ENCODE results near the gene FTO.

Gene FTO

DNA sequence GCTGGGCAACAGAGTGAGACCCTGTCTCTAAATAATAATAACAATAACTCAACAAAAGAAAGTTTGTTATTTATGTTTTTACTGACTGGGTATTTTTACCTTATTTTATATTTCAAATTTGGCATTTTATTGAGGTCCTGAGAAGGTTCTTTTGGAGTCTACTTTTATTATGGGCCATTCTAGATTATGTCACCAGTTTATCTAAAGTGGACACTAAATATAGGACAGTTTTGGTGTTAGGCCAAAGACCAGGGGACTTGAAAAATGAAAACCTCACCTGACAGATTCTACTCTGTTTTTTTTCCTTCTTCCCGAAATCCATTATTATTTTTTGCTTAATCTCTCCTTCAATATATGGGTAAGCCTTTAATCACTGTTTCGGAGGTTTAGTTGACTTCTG, 8.1 kb downstream of the FTO start:
- DNase-seq, result no peak

DNA sequence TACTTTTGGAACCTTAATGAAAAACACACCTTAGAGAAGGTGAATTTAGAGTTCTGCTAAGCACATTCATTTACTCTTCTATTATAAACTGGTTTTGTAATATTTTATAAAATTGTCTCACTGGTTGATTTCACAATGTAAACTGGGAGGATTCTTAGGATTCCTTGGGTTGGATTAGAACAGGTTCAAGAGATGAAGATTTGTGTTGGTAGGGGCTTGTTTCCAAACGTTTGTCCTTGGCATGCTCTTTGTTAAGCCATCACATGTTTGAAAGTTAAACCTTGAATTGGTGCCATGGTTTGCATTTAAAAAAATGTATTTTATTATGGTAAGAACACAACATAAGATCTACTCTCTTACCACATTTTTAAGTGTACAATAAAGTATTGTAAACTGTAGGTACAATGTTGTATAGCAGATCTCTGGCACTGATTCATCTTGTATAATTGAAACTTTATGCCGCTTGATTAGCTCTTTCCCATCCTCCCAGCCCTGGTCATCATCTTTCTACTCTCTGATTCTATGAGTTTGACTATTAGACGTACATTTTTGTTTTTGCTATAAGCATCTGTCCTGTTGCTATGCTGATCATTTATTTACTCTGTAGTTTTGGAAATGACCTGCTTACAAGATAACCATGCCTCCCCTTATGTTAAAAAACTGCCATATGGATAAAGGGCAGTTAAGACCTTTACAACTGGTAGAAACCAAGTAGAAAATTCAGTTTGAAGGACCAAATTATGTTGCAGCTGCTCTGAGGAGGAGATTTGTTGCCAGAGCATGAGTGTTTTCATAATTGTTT, 9.6 kb downstream of the FTO start:
- DNase-seq, result no peak

- DNase-seq, result no peak
These were observed 10.5 kb downstream of the FTO start for GRCh38 chr16:53714205-53715022.

DNA sequence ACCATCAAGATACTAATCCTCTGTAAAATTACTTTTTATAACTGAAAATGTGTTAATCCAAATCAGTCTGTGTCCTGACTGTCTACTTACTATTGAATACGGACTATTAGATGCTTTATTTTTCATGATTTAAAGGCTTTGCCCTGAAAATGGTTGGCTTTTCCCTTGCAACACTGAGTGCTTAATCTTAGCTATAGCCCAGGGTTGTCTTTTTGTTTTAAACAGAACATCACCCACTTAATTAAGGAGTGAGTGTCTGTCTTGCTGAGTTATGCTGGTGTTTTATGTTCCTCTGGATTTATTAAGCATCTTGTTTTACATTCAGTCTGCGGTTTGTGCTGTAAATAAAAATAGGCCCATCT, 11.0 kb downstream of the FTO start:
- DNase-seq, result no peak

DNA sequence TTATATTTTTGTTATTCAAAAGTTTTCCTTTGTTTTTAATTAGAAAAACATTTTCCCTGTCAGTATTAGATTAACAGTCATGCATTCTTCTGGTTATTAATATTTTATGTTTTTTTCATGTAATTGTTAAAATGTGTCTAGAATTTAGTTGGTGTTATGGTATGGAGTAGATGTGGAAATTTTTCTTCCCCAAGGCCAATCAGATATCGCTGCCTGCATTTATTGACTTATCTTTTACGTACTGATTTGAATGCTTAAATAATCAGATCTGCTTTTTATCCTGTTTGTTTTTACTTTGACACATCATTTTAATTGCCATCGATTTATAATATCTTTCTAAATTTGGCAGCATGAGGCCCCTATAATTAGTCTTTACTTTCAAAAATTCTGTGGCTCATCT, 13.6 kb downstream of the FTO start:
- DNase-seq, result no peak

GRCh38 chr16:53721017-53721416, 17.1 kb downstream of the FTO start:
- DNase-seq, result no peak

DNA sequence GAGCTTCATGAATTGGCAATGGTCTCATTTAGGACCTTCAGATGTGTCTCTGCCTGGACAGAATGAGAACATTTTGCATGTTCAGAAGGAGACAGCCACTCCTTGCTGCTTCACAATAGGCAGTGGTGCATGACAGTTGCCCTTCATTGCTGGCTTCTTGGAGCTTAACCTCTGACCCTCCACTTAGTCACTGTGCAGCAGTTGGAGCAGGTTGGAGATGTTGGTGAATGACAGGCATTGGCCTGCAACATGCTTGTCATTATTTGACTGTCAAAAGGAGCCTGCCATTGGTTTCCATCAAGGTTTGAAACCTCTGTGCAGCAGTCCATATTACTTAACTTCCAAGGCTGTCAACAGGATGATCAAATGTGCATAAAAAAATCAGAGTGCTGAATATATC, 22.7 kb downstream of the FTO start:
- no peak for DNase-seq

GRCh38 chr16:53730693-53731092, 26.7 kb downstream of the FTO start:
- no peak for DNase-seq

DNA sequence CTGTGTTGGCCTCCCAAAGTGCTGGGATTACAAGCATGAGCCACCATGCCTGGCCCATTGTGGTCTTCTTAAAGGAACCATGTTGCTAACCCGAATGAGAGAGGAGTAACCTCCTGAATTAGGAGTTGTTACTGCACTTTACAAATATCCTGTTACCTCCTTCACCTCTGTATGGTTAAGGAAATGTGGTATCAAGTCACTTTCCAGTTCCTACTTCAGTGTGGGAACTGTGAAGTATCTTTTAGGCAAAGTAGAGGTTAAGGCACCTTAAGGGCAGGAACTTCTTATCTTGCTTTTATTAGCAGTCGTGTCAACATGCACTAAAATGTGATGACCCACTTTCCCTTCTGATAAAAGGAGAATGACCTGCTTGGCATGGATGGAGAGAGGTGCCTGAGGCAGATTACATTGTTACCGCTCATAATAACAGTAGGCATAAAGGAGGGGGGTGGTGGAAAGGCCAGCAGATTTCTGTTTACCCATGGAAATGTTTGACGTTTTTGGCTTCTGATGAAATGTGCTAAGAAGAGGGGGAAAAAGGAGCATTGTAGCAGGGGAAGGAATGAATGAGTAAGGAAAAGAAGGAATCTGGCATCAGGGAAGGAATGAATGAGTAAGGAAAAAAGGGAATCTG, 28.5 kb downstream of the FTO start:
- DNase-seq, result no peak

GRCh38 chr16:53734908-53735307, 31.0 kb downstream of the FTO start:
- no peak for DNase-seq

GRCh38 chr16:53736297-53736696, 32.3 kb downstream of the FTO start:
- DNase-seq, result no peak

- DNase-seq, result no peak
These were observed 33.6 kb downstream of the FTO start for GRCh38 chr16:53737552-53737951.

DNA sequence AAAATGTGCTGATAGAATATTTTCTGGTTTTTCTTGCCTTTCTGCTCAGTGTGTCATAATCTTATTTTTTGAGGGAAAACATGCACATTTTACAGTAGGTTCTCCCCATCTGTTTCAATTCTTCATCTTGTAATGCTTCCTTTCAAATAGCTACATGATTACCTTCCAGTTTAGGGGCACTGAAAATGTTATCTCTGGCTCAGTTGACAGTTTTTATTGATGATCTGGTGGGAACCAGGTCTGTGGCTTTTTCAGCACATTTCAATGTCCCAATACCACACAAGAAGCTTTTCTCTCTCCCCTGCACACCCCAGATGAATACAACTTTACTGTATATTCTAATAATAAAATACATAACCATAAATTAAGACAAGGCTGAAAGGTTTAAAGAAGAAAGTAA, 36.5 kb downstream of the FTO start:
- no peak for DNase-seq

DNA sequence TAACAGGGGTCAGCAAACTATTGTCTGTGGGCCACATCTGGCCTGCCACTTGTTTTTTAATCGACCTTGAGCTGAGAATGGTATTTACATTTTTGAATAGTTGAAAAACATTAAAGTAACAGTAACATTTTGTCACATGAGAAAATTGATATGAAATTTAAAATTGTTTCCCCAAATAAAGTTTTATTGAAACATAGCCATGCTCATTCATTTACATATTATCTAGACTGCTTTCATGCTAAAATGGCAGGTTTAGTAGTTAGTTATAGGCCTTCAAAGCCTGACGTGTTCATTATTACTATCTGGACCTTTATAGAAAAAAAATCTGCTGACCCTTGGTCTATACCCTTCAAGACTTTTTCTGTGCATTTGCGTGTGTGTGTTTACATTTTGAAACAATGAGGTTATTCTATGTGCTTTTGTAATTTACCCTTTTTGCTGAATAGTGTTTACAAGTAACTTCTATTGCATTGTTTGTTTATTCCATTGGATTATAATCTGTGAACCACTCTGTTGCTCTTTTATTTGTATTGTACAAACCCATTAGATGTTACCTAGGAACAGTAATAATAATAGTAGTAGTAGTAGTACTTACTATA, 37.1 kb downstream of the FTO start:
- no peak for DNase-seq

GRCh38 chr16:53741546-53741945, 37.6 kb downstream of the FTO start:
- DNase-seq, result no peak

GRCh38 chr16:53743149-53743566, 39.2 kb downstream of the FTO start:
- DNase-seq, result no peak

DNA sequence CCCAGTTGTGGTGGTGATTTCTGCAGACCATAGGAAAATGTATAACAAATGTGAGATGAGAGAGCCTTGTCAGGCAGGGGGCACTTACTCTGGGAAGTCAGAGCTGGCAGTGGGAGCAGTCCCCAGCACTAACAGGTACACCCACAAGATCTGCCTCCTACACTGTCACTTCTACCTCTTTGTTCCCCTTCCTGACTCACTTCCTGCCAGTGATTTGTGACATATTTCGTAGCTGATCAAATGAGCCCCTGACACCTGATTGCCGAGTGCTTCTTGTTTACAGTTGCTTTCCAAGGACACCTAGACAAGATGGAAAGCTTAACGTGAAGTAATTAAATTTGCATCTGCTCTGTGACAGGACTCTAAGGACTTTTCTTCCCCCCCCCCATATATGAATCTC, 40.5 kb downstream of the FTO start:
- no peak for DNase-seq

DNA sequence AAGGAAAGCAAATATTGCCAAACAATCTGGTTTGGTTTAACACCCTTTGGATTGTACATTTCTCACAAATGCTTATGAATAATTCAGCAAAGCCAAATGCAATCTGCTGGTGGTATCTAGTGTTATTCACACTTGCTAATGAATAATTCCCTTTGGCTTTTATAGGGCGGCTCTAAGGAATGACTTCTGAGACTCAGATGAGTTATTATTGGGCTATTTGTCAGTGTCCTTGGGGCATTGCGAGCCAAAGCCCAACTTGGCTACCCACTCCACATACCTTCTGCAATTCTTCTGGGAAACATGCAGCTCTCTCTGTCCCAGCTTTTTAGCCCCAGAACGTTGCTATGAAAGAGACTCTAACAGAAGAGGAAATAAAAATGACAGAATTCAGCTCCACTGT, 41.1 kb downstream of the FTO start:
- no peak for DNase-seq

DNA sequence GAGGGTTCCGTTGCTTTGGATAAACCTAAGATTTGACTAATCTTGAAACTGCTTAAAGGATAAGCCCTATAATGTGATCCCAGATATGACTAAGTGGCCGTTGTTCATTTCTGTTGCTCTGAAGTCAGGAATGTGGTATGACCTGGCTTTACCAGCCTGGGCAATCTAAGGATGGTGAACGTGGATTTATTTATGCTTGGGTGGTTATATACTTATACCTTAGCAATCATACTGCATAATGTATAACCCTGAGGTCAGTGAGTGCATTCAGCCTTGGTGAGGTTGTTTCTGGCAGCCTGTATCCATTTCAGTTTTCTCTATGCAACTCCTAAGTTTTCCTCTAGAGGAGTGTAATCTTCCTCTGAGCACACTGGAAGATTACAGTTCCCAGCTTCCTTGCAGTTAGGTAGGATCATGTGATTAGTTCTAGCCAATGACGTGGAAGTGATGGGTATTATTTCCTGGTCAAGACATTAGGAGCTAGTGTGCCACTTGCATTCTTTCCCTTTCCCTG, 41.9 kb downstream of the FTO start:
- DNase-seq, result no peak

GRCh38 chr16:53752560-53752959, 48.6 kb downstream of the FTO start:
- DNase-seq, result no peak

GRCh38 chr16:53753431-53753830, 49.5 kb downstream of the FTO start:
- DNase-seq, result no peak

GRCh38 chr16:53755026-53755910, 51.3 kb downstream of the FTO start:
- peak; percentile 78 for DNase-seq

Measured in NCI-H2029 treated with DMSO at 0.1 percent for 48 hours (cell line).